ENCODE measurements around the gene UBXN10. TPM values are rescaled to one million over a fixed set of nuclear protein-coding genes. Genes with fewer than 3 reads are reported as not detected.

UBXN10 gene
- total RNA-seq, 1 experiment from 2014 or later, result 0.05 TPM

DNA sequence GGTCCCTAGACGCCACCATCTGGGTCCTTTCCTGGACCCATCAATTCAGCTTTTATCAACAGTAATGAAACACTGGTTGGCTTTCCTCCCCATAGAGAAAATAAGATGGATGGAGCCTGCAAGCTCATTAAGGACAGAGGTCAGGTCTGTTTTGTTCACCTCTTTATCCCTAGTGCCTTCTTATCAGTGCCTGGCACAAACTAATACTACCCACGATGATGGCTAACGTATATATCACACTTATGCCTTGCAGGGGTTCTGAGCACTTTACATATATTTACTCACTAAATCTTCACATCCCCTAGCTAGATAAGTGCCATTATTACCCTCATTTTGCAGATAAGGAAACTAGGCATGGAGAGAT lies 5.1 kb upstream of the UBXN10 start:
- Histone ChIP-seq H3K27me3 (ENCODE audit: control insufficient read depth, insufficient read depth, low read length) (peaks cover 18% of the 10 kb centered on the region), H3K36me3 (ENCODE audit: control insufficient read depth, insufficient read depth, low read length) (no peaks in the 10 kb centered on the region), H3K4me3 (ENCODE audit: low read depth in 2 of 2, low read length in 2 of 2) (no peak overlapping the region), H3K4me1 (ENCODE audit: control insufficient read depth, insufficient read depth, low read length) (no peaks in the 10 kb centered on the region), H3K27ac (ENCODE audit: low read length) (no peak overlapping the region), H3K9me3 (ENCODE audit: control insufficient read depth, insufficient read depth, low read depth, low read length) (no peaks in the 10 kb centered on the region)
- in situ Hi-C loops (cut with HindIII; ENCODE audit: low pct_unique_long_range_greater_than_20kb, low sequenced_read_pairs), result no loop called here
- POLR2A ChIA-PET, result no interaction called here
- DNase-seq (ENCODE audit: low read depth, low spot score) (no peak), ATAC-seq (no peak)
- CTCF ChIA-PET, result interaction anchor here (0.8 kb wide), 1 partner anchor 313 kb away, joined by 3 read pairs; no protein-coding TSS in a partner anchor
- BruUV-seq (replicated peaks), result no TSS peak
- intact Hi-C loops (cut with micrococcal nuclease; ENCODE audit: unreplicated experiment), result no loop called here
- TF ChIP-seq POLR2AphosphoS5 (IDR thresholded peaks at IDR 0.05; ENCODE audit: low read depth, low read length) (no peak), TCF7L2 (IDR thresholded peaks at IDR 0.05; ENCODE audit: low read depth, low read length) (no peak), SIN3A (IDR thresholded peaks at IDR 0.05; ENCODE audit: borderline replicate concordance, insufficient read depth, low read depth, low read length) (no peak)
- TF ChIP-seq, protein P1, sequence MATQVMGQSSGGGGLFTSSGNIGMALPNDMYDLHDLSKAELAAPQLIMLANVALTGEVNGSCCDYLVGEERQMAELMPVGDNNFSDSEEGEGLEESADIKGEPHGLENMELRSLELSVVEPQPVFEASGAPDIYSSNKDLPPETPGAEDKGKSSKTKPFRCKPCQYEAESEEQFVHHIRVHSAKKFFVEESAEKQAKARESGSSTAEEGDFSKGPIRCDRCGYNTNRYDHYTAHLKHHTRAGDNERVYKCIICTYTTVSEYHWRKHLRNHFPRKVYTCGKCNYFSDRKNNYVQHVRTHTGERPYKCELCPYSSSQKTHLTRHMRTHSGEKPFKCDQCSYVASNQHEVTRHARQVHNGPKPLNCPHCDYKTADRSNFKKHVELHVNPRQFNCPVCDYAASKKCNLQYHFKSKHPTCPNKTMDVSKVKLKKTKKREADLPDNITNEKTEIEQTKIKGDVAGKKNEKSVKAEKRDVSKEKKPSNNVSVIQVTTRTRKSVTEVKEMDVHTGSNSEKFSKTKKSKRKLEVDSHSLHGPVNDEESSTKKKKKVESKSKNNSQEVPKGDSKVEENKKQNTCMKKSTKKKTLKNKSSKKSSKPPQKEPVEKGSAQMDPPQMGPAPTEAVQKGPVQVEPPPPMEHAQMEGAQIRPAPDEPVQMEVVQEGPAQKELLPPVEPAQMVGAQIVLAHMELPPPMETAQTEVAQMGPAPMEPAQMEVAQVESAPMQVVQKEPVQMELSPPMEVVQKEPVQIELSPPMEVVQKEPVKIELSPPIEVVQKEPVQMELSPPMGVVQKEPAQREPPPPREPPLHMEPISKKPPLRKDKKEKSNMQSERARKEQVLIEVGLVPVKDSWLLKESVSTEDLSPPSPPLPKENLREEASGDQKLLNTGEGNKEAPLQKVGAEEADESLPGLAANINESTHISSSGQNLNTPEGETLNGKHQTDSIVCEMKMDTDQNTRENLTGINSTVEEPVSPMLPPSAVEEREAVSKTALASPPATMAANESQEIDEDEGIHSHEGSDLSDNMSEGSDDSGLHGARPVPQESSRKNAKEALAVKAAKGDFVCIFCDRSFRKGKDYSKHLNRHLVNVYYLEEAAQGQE (IDR thresholded peaks at IDR 0.05; ENCODE audit: insufficient read depth in 1 of 2, low read depth in 2 of 2, low read length in 1 of 2), result no peak

DNA sequence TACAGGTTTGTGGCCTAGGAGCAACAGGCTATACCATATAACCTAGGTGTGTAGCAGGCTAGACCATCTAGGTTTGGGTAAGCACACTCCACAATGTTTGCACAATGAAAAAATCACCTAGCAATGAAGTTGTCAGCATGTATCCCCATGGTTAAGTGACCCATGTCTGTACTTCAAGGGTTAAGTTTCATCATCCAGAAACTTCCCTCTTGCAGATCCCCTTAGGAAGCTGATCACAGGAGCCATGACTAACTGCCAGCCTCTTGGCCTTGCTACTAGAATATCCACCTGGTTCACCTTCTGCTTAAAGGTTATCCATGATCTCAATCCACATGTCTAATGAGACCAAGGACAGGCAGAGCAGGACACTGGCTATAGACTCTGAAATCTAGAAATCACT lies 3.5 kb upstream of the UBXN10 start:
- BruUV-seq (replicated peaks), result no TSS peak
- intact Hi-C loops (cut with micrococcal nuclease; ENCODE audit: unreplicated experiment) (no loop called here), in situ Hi-C loops (cut with HindIII; ENCODE audit: low pct_unique_long_range_greater_than_20kb, low sequenced_read_pairs) (no loop called here)
- CTCF ChIA-PET, result no interaction called here
- TF ChIP-seq TCF7L2 (IDR thresholded peaks at IDR 0.05; ENCODE audit: low read depth, low read length) (no peak), SIN3A (IDR thresholded peaks at IDR 0.05; ENCODE audit: borderline replicate concordance, insufficient read depth, low read depth, low read length) (no peak), POLR2AphosphoS5 (IDR thresholded peaks at IDR 0.05; ENCODE audit: low read depth, low read length) (no peak), CTCF (IDR thresholded peaks at IDR 0.05) (no peak)
- TF ChIP-seq, protein P1 (IDR thresholded peaks at IDR 0.05; ENCODE audit: insufficient read depth in 1 of 2, low read depth in 2 of 2, low read length in 1 of 2), result no peak
- POLR2A ChIA-PET, result no interaction called here
- Histone ChIP-seq H3K4me1 (ENCODE audit: control insufficient read depth, insufficient read depth, low read length) (no peaks in the 10 kb centered on the region; the same call in 1 of the 2 replicates), H3K36me3 (ENCODE audit: control insufficient read depth, insufficient read depth, low read length) (no peaks in the 10 kb centered on the region), H3K27me3 (ENCODE audit: control insufficient read depth, insufficient read depth, low read length) (peaks cover 16% of the 10 kb centered on the region), H3K9me3 (ENCODE audit: control insufficient read depth, insufficient read depth, low read depth, low read length) (no peaks in the 10 kb centered on the region), H3K27ac (ENCODE audit: low read length) (no peak overlapping the region), H3K4me3 (ENCODE audit: low read depth in 2 of 2, low read length in 2 of 2) (no peak overlapping the region)
- no peak for DNase-seq (ENCODE audit: low read depth, low spot score)
- no peak for ATAC-seq
